SK-N-SH (cell line): Measurements from ENCODE around the gene SLC9C1. TPM values are rescaled to one million over a fixed set of nuclear protein-coding genes. Genes with fewer than 3 reads are reported as not detected.

Experiments
- CTCF ChIA-PET: fragments of 300-600, 350-600 bp; formaldehyde crosslinking; extraction: SDS; loops from one replicate; lab custom pipeline; 2021; lab: Yijun Ruan, JAX
- POLR2A ChIA-PET: fragments of 350-600 bp; sonication (Branson Sonifier 250); formaldehyde crosslinking; extraction: SDS; loops from one replicate; lab custom pipeline; 2020; ENCODE audit warnings: antibody characterized with exemption, inconsistent platforms; lab: Yijun Ruan, JAX
- DNase-seq: peaks from one replicate; pipeline ENCODE4 v3.0.0; 2012
- H2AFZ ChIP-seq: fragments of 200-600 bp; sonication (generic); 2 replicates; pipeline ENCODE4 v1.8.1; 2016; ENCODE audit warnings: antibody characterized with exemption, mild to moderate bottlenecking, low read depth
- H3F3A ChIP-seq: fragments of 200-600 bp; sonication (generic); replicated peaks from 2 replicates; pipeline ENCODE3; 2016; ENCODE audit warnings: antibody characterized with exemption, mild to moderate bottlenecking; ENCODE audit not compliant: insufficient read depth
- H3K27ac ChIP-seq, 2 experiments: fragments of 200-500 bp in 1 of 2; fragments of 200-600 bp in 1 of 2; sonication (Bioruptor generic) in 1 of 2; sonication (generic), shearing (Covaris generic) in 1 of 2; 2 replicates each; pipeline versions ENCODE4 v1.5.1 to v1.6.1; 2014 to 2016; ENCODE audit warnings: low read depth in 2 of 2, inconsistent platforms in 1 of 2, low read length in 1 of 2, mild to moderate bottlenecking in 1 of 2, mixed read lengths in 1 of 2
- H3K27me3 ChIP-seq: fragments of 200-600 bp; sonication (generic), shearing (Covaris generic); 2 replicates; pipeline ENCODE4 v1.6.1; 2016; ENCODE audit warnings: mixed run types; ENCODE audit not compliant: insufficient read depth
- H3K36me3 ChIP-seq, 2 experiments: fragments of 200-500 bp in 1 of 2; fragments of 200-600 bp in 1 of 2; sonication (Bioruptor generic) in 1 of 2; sonication (generic) in 1 of 2; replicated peaks in 1 of 2; 2 replicates each; pipeline versions ENCODE3 to v1.5.1; 2014 to 2016; ENCODE audit warnings: low read length in 1 of 2, mild to moderate bottlenecking in 1 of 2; ENCODE audit not compliant: insufficient read depth in 2 of 2, control insufficient read depth in 1 of 2
- H3K4me1 ChIP-seq, 2 experiments: fragments of 200-500 bp in 1 of 2; fragments of 200-600 bp in 1 of 2; sonication (Bioruptor generic) in 1 of 2; sonication (generic), shearing (Covaris generic) in 1 of 2; 2 replicates each; pipeline versions ENCODE4 v1.5.1 to v1.6.1; 2014 to 2016; ENCODE audit warnings: low read depth in 1 of 2, low read length in 1 of 2, mixed run types in 1 of 2; ENCODE audit not compliant: insufficient read depth in 2 of 2, control insufficient read depth in 1 of 2
- H3K4me2 ChIP-seq: fragments of 200-600 bp; sonication (generic), shearing (Covaris generic); 2 replicates; pipeline ENCODE4 v1.6.1; 2017; ENCODE audit warnings: mixed run types
- H3K4me3 ChIP-seq, 2 experiments: fragments of 200-500 bp in 1 of 2; fragments of 200-600 bp in 1 of 2; sonication (Bioruptor generic) in 1 of 2; sonication (generic), shearing (Covaris generic) in 1 of 2; 2 replicates each; pipeline versions ENCODE4 v1.5.1 to v1.8.1; 2014 to 2016; ENCODE audit warnings: low read depth in 2 of 2, inconsistent platforms in 1 of 2, low read length in 1 of 2, mild to moderate bottlenecking in 1 of 2, mixed read lengths in 1 of 2, moderate library complexity in 1 of 2
- H3K79me2 ChIP-seq: fragments of 200-600 bp; sonication (generic); 2 replicates; pipeline ENCODE4 v1.8.1; 2017; ENCODE audit warnings: mild to moderate bottlenecking; ENCODE audit not compliant: insufficient read depth
- H3K9ac ChIP-seq: fragments of 200-600 bp; sonication (generic); 2 replicates; pipeline ENCODE4 v1.6.1; 2017; ENCODE audit warnings: mixed run types
- H3K9me2 ChIP-seq: fragments of 200-600 bp; sonication (generic); 2 replicates; pipeline ENCODE4 v1.6.1; 2017; ENCODE audit warnings: mixed run types
- H3K9me3 ChIP-seq: fragments of 200-600 bp; sonication (generic); 2 replicates; pipeline ENCODE4 v1.6.1; 2017; ENCODE audit warnings: mixed run types, mild to moderate bottlenecking, moderate library complexity
- H4K20me1 ChIP-seq: fragments of 200-600 bp; sonication (generic); 2 replicates; pipeline ENCODE4 v1.6.1; 2017; ENCODE audit warnings: mild to moderate bottlenecking, mixed run types; ENCODE audit not compliant: insufficient read depth
- EZH2phosphoT487 ChIP-seq: fragments of 200-600 bp; sonication (generic); IDR thresholded peaks from 2 replicates; pipeline ENCODE4 v1.6.1; 2017; ENCODE audit warnings: low read depth, mixed run types, mild to moderate bottlenecking, antibody characterized with exemption, moderate library complexity, borderline replicate concordance
- FOXJ3 ChIP-seq: sonication (generic); formaldehyde crosslinking; IDR thresholded peaks from 2 replicates; pipeline ENCODE4 v1.5.1; 2020; ENCODE audit warnings: mild to moderate bottlenecking, missing genetic modification reagents
- GABPA ChIP-seq: IDR thresholded peaks from 2 replicates; pipeline ENCODE4 v1.4.0; 2012; ENCODE audit warnings: low read depth, mild to moderate bottlenecking
- JUND ChIP-seq: IDR thresholded peaks from 2 replicates; pipeline ENCODE4 v1.4.0; 2012
- MEF2A ChIP-seq: IDR thresholded peaks from 2 replicates; pipeline ENCODE4 v1.4.0; 2012; ENCODE audit warnings: low read depth, borderline replicate concordance
- NRF1 ChIP-seq: IDR thresholded peaks from 2 replicates; pipeline ENCODE4 v1.6.1; 2012; ENCODE audit warnings: low read depth, mild to moderate bottlenecking, low read length
- POLR2AphosphoS5 ChIP-seq: IDR thresholded peaks from 2 replicates; pipeline ENCODE4 v1.6.1; 2012; ENCODE audit warnings: low read depth, low read length
- RAD21 ChIP-seq: IDR thresholded peaks from 2 replicates; pipeline ENCODE4 v1.6.1; 2012; ENCODE audit warnings: mild to moderate bottlenecking, low read length
- RCOR1 ChIP-seq: fragments of 150-350 bp; IDR thresholded peaks from 2 replicates; pipeline ENCODE4 v1.6.1; 2017; ENCODE audit warnings: antibody characterized with exemption, low read length
- SIN3A ChIP-seq: IDR thresholded peaks from 2 replicates; pipeline ENCODE4 v1.6.1; 2012; ENCODE audit warnings: low read depth, mild to moderate bottlenecking, low read length, moderate library complexity, borderline replicate concordance
- SMC3 ChIP-seq: IDR thresholded peaks from 2 replicates; pipeline ENCODE4 v1.6.1; 2012; ENCODE audit warnings: low read depth, low read length, improper control_type of control experiment
- TCF12 ChIP-seq: IDR thresholded peaks from 2 replicates; pipeline ENCODE4 v1.4.0; 2012
- TEAD4 ChIP-seq: IDR thresholded peaks from 2 replicates; pipeline ENCODE4 v1.4.0; 2012; ENCODE audit warnings: mild to moderate bottlenecking, borderline replicate concordance; ENCODE audit not compliant: insufficient read depth
- WGBS: methylation state at CpG from one replicate; pipeline ENCODE4 v1.1.6; 2017; ENCODE audit warnings: low lambda C conversion rate; 5-methylcytosine and 5-hydroxymethylcytosine counted together
- polyA plus RNA-seq, 3 experiments: library from polyadenylated mRNA; depleted of rRNA; stranded (reverse); fragments of >200 nt; gene quantifications; 2 replicates each; pipeline ENCODE4 v1.2.3, GENCODE V29; 2012
- TF ChIP-seq, protein P1 (sequence below): IDR thresholded peaks from 2 replicates; pipeline ENCODE4 v1.4.0; 2012; ENCODE audit warnings: low read depth, borderline replicate concordance
- TF ChIP-seq, protein P2 (sequence below): IDR thresholded peaks from 2 replicates; pipeline ENCODE4 v1.4.0; 2012; ENCODE audit warnings: low read depth
- TF ChIP-seq, protein P3 (sequence below): IDR thresholded peaks from 2 replicates; pipeline ENCODE4 v1.4.0; 2012; ENCODE audit warnings: low read depth, borderline replicate concordance
- TF ChIP-seq, protein P4 (sequence below): fragments of 150-350 bp; IDR thresholded peaks from 2 replicates; pipeline ENCODE4 v1.6.1; 2017; ENCODE audit warnings: antibody characterized with exemption, low read length, low read depth, borderline replicate concordance
- TF ChIP-seq, protein P5 (sequence below): IDR thresholded peaks from 2 replicates; pipeline ENCODE4; 2012
- TF ChIP-seq, protein P6 (sequence below): IDR thresholded peaks from 2 replicates; pipeline ENCODE4 v1.6.1; 2012; ENCODE audit warnings: mild to moderate bottlenecking, low read depth, low read length, moderate library complexity

The SLC9C1 gene
- polyA plus RNA-seq, 1 of the 3 experiments (the other 2 are of a cell fraction): not detected

DNA sequence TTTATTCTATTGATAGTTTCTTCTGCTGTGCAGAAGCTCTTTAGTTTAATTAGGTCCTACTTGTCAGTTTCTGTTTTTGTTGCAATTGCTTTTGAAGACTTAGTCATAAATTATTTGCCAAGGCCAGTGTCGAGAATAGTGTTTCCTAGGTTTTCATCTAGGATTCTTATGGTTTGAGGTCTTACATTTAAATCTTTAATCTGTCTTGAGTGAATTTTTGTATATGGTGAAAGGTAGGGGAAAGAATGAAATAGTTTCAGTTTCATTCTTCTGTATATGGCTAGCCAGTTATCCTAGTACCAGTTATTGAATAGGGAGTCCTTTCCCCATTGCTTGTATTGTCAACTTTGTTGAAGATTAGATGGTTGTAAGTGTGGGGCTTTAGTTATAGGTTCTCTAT is 150.3 kb downstream of the SLC9C1 start:
- no peak overlapping the region for H3K4me2 ChIP-seq
- CTCF ChIA-PET: no interaction called here
- no peaks in the 10 kb centered on the region for H3K4me1 ChIP-seq
- no peak for DNase-seq
- H3K27ac ChIP-seq: no peak overlapping the region
- H3K27me3 ChIP-seq: no peaks in the 10 kb centered on the region
- no peak overlapping the region for H2AFZ ChIP-seq
- TF ChIP-seq SIN3A (no peak), MEF2A (no peak), POLR2AphosphoS5 (no peak), TCF12 (no peak), EZH2phosphoT487 (no peak), NRF1 (no peak), JUND (no peak), SMC3 (no peak)
- TF ChIP-seq, protein P1, sequence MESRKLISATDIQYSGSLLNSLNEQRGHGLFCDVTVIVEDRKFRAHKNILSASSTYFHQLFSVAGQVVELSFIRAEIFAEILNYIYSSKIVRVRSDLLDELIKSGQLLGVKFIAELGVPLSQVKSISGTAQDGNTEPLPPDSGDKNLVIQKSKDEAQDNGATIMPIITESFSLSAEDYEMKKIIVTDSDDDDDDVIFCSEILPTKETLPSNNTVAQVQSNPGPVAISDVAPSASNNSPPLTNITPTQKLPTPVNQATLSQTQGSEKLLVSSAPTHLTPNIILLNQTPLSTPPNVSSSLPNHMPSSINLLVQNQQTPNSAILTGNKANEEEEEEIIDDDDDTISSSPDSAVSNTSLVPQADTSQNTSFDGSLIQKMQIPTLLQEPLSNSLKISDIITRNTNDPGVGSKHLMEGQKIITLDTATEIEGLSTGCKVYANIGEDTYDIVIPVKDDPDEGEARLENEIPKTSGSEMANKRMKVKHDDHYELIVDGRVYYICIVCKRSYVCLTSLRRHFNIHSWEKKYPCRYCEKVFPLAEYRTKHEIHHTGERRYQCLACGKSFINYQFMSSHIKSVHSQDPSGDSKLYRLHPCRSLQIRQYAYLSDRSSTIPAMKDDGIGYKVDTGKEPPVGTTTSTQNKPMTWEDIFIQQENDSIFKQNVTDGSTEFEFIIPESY: no peak
- TF ChIP-seq, protein P2, sequence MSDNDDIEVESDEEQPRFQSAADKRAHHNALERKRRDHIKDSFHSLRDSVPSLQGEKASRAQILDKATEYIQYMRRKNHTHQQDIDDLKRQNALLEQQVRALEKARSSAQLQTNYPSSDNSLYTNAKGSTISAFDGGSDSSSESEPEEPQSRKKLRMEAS: no peak
- TF ChIP-seq, protein P3, sequence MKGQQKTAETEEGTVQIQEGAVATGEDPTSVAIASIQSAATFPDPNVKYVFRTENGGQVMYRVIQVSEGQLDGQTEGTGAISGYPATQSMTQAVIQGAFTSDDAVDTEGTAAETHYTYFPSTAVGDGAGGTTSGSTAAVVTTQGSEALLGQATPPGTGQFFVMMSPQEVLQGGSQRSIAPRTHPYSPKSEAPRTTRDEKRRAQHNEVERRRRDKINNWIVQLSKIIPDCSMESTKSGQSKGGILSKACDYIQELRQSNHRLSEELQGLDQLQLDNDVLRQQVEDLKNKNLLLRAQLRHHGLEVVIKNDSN: no peak
- TF ChIP-seq, all 33 proteins: peak for 0
- no peaks in the 10 kb centered on the region for H4K20me1 ChIP-seq
- POLR2A ChIA-PET: no interaction called here
- no peak overlapping the region for H3K4me3 ChIP-seq
- no peaks in the 10 kb centered on the region for H3K9me2 ChIP-seq
- no peak overlapping the region for H3K9ac ChIP-seq
- H3K36me3 ChIP-seq: no peaks in the 10 kb centered on the region
- 25% methylated on average over 1 of the region's 1 CpG for WGBS
- H3F3A ChIP-seq: no peaks in the 10 kb centered on the region
- H3K79me2 ChIP-seq: no peaks in the 10 kb centered on the region
- no peaks in the 10 kb centered on the region for H3K9me3 ChIP-seq

DNA sequence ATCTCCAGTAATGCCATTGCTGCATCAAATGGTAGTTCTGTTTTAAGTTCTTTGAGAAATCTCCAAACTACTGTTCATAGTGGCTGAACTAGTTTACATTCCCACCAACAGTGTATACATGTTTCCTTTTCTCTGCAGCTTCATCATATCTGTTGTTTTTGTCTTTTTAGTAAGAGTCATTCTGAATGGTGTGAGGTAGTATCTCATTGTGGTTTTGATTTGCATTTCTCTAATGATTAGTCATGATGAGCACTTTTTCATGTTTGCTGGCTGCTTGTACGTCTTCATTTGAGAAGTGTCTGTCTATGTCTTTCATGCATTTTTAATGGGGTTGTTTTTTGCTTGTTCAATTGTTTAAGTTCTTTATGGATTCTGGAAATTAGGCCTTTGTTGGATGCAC is 150.8 kb downstream of the SLC9C1 start:
- POLR2A ChIA-PET: no interaction called here
- CTCF ChIA-PET: no interaction called here
- no peaks in the 10 kb centered on the region for H3K79me2 ChIP-seq
- H3K9me3 ChIP-seq: no peaks in the 10 kb centered on the region
- no peak overlapping the region for H3K9ac ChIP-seq
- no peak overlapping the region for H3K27ac ChIP-seq
- no peaks in the 10 kb centered on the region for H3K36me3 ChIP-seq
- 17% methylated on average over 1 of the region's 1 CpG for WGBS
- H3K9me2 ChIP-seq: no peaks in the 10 kb centered on the region
- no peaks in the 10 kb centered on the region for H3K27me3 ChIP-seq
- H4K20me1 ChIP-seq: no peaks in the 10 kb centered on the region
- no peaks in the 10 kb centered on the region for H3F3A ChIP-seq
- no peak for DNase-seq
- no peak overlapping the region for H2AFZ ChIP-seq
- no peak overlapping the region for H3K4me2 ChIP-seq
- no peaks in the 10 kb centered on the region for H3K4me1 ChIP-seq
- no peak overlapping the region for H3K4me3 ChIP-seq
- no peak for TF ChIP-seq FOXJ3 (CRISPR knock-in tag)
- no peak for TF ChIP-seq RAD21
- TF ChIP-seq TCF12: no peak
- no peak for TF ChIP-seq MEF2A
- TF ChIP-seq, protein P4, sequence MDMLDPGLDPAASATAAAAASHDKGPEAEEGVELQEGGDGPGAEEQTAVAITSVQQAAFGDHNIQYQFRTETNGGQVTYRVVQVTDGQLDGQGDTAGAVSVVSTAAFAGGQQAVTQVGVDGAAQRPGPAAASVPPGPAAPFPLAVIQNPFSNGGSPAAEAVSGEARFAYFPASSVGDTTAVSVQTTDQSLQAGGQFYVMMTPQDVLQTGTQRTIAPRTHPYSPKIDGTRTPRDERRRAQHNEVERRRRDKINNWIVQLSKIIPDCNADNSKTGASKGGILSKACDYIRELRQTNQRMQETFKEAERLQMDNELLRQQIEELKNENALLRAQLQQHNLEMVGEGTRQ: no peak
- TF ChIP-seq, protein P5, sequence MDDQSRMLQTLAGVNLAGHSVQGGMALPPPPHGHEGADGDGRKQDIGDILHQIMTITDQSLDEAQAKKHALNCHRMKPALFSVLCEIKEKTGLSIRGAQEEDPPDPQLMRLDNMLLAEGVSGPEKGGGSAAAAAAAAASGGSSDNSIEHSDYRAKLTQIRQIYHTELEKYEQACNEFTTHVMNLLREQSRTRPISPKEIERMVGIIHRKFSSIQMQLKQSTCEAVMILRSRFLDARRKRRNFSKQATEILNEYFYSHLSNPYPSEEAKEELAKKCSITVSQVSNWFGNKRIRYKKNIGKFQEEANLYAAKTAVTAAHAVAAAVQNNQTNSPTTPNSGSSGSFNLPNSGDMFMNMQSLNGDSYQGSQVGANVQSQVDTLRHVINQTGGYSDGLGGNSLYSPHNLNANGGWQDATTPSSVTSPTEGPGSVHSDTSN: no peak
- TF ChIP-seq SIN3A: no peak
- TF ChIP-seq, protein P6, sequence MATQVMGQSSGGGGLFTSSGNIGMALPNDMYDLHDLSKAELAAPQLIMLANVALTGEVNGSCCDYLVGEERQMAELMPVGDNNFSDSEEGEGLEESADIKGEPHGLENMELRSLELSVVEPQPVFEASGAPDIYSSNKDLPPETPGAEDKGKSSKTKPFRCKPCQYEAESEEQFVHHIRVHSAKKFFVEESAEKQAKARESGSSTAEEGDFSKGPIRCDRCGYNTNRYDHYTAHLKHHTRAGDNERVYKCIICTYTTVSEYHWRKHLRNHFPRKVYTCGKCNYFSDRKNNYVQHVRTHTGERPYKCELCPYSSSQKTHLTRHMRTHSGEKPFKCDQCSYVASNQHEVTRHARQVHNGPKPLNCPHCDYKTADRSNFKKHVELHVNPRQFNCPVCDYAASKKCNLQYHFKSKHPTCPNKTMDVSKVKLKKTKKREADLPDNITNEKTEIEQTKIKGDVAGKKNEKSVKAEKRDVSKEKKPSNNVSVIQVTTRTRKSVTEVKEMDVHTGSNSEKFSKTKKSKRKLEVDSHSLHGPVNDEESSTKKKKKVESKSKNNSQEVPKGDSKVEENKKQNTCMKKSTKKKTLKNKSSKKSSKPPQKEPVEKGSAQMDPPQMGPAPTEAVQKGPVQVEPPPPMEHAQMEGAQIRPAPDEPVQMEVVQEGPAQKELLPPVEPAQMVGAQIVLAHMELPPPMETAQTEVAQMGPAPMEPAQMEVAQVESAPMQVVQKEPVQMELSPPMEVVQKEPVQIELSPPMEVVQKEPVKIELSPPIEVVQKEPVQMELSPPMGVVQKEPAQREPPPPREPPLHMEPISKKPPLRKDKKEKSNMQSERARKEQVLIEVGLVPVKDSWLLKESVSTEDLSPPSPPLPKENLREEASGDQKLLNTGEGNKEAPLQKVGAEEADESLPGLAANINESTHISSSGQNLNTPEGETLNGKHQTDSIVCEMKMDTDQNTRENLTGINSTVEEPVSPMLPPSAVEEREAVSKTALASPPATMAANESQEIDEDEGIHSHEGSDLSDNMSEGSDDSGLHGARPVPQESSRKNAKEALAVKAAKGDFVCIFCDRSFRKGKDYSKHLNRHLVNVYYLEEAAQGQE: no peak
- no peak for TF ChIP-seq TEAD4
- no peak for TF ChIP-seq GABPA
- no peak for TF ChIP-seq RCOR1
- TF ChIP-seq, protein P3: no peak
